HCT116 (cell line): ENCODE measurements around the gene NDUFS7. TPM values are rescaled to one million over a fixed set of nuclear protein-coding genes. Genes with fewer than 3 reads are reported as not detected.

ENCODE experiments used
- ATAC-seq: fragments of 200-7000 bp; cut with Tn5 transposase; 2 replicates; pipeline ENCODE4 v1.9.1; 2020; ENCODE audit warnings: mild to moderate bottlenecking, moderate library complexity
- BruUV-seq: library from RNA; stranded (reverse); fragments of 400-500 nt; replicated peaks from 2 replicates; lab custom pipeline; 2021; lab: Mats Ljungman, UMichigan
- CTCF ChIA-PET: fragments of 300-600 bp; sonication (Branson Sonifier 250); formaldehyde crosslinking; loops from one replicate; lab custom pipeline; 2021; ENCODE audit warnings: antibody characterized with exemption; lab: Charles Lee
- POLR2A ChIA-PET: fragments of 300-600, 350-600 bp; sonication (Branson Sonifier 250); formaldehyde crosslinking; loops from one replicate; lab custom pipeline; 2021; ENCODE audit warnings: antibody characterized with exemption; lab: Charles Lee
- RAD21 ChIA-PET, 2 experiments: fragments of 300-600 bp; sonication (Branson Sonifier 250); formaldehyde crosslinking; loops; one replicate each; lab custom pipeline; 2023; ENCODE audit warnings: low total read pairs in 2 of 2; ENCODE audit not compliant: uncharacterized antibody in 2 of 2, unreplicated experiment in 2 of 2, low non-redundant PET in 1 of 2; lab: Charles Lee
- DNase-seq: peaks from one replicate; pipeline ENCODE4 v3.0.0-alpha.2; 2010; ENCODE audit warnings: low read depth, low spot score
- H2AFZ ChIP-seq: fragments of 200-600 bp; shearing (Covaris generic), sonication (generic); 2 replicates; pipeline ENCODE4 v1.6.1; 2017; ENCODE audit warnings: low read depth, mixed run types, mixed read lengths, antibody characterized with exemption, low read length; ENCODE audit not compliant: poor library complexity, severe bottlenecking
- H3K27ac ChIP-seq: 2 replicates; pipeline ENCODE4 v1.5.1; 2012; ENCODE audit warnings: low read depth, low read length
- H3K27me3 ChIP-seq: fragments of 200-600 bp; sonication (generic); 2 replicates; pipeline ENCODE4 v1.6.1; 2016; ENCODE audit warnings: mixed run types, low read length, mixed read lengths; ENCODE audit not compliant: insufficient read depth
- H3K36me3 ChIP-seq, 2 experiments: fragments of 200-500 bp in 1 of 2; fragments of 200-600 bp in 1 of 2; sonication (Bioruptor generic) in 1 of 2; sonication (generic) in 1 of 2; 2 replicates each; pipeline versions ENCODE4 v1.5.1 to v1.6.1; 2014 to 2016; ENCODE audit warnings: low read length in 2 of 2, inconsistent platforms in 1 of 2, mixed read lengths in 1 of 2, mixed run types in 1 of 2; ENCODE audit not compliant: insufficient read depth in 2 of 2, control insufficient read depth in 1 of 2
- H3K4me1 ChIP-seq, 2 experiments: fragments of 200-600 bp in 1 of 2; sonication (generic) in 1 of 2; 2 replicates each; pipeline versions ENCODE4 v1.5.1 to v1.6.1; 2012 to 2017; ENCODE audit warnings: low read length in 2 of 2, inconsistent platforms in 1 of 2, mild to moderate bottlenecking in 1 of 2, mixed read lengths in 1 of 2, mixed run types in 1 of 2, moderate library complexity in 1 of 2; ENCODE audit not compliant: insufficient read depth in 2 of 2, control insufficient read depth in 1 of 2
- H3K4me2 ChIP-seq: fragments of 200-600 bp; sonication (generic); 2 replicates; pipeline ENCODE4 v1.6.1; 2017; ENCODE audit warnings: mixed run types, low read length, mixed read lengths
- H3K4me3 ChIP-seq, 2 experiments: fragments of 200-600 bp in 1 of 2; sonication (generic) in 1 of 2; replicated peaks in 1 of 2; 2 replicates each; pipeline ENCODE4 v1.5.1; 2011 to 2016; ENCODE audit warnings: low read length in 2 of 2, control low read depth in 1 of 2, low read depth in 1 of 2, mild to moderate bottlenecking in 1 of 2, mixed read lengths in 1 of 2, mixed run types in 1 of 2
- H3K79me2 ChIP-seq: fragments of 200-600 bp; sonication (generic); 2 replicates; pipeline ENCODE4 v1.6.1; 2017; ENCODE audit warnings: mild to moderate bottlenecking, mixed run types, low read length, moderate library complexity, mixed read lengths; ENCODE audit not compliant: insufficient read depth
- H3K9ac ChIP-seq: fragments of 200-600 bp; sonication (generic); 2 replicates; pipeline ENCODE4 v1.6.1; 2016; ENCODE audit warnings: low read length, mixed read lengths
- H3K9me2 ChIP-seq: fragments of 200-600 bp; sonication (generic), shearing (Covaris generic); 2 replicates; pipeline ENCODE4 v1.6.1; 2017; ENCODE audit warnings: mixed run types, mild to moderate bottlenecking, moderate library complexity; ENCODE audit not compliant: insufficient read depth
- H3K9me3 ChIP-seq, 2 experiments: fragments of 200-500 bp in 1 of 2; fragments of 200-600 bp in 1 of 2; sonication (Bioruptor generic) in 1 of 2; sonication (generic) in 1 of 2; 2 replicates each; pipeline ENCODE4 v1.6.1; 2014 to 2017; ENCODE audit warnings: low read length in 2 of 2, mixed read lengths in 2 of 2, inconsistent platforms in 1 of 2, low read depth in 1 of 2, mild to moderate bottlenecking in 1 of 2, mixed run types in 1 of 2, moderate library complexity in 1 of 2; ENCODE audit not compliant: control insufficient read depth in 1 of 2, insufficient read depth in 1 of 2
- H4K20me1 ChIP-seq: fragments of 200-600 bp; sonication (generic), shearing (Covaris generic); 2 replicates; pipeline ENCODE4 v1.6.1; 2017; ENCODE audit warnings: mixed run types, mild to moderate bottlenecking, moderate library complexity; ENCODE audit not compliant: insufficient read depth
- CEBPB ChIP-seq: IDR thresholded peaks from 2 replicates; pipeline ENCODE4 v1.6.1; 2012; ENCODE audit warnings: low read depth
- EGR1 ChIP-seq: IDR thresholded peaks from 2 replicates; pipeline ENCODE4 v1.6.1; 2012; ENCODE audit warnings: low read depth
- ELF1 ChIP-seq: IDR thresholded peaks from 2 replicates; pipeline ENCODE4 v1.6.1; 2012; ENCODE audit warnings: low read depth, borderline replicate concordance
- EZH2phosphoT487 ChIP-seq: fragments of 200-600 bp; IDR thresholded peaks from 2 replicates; pipeline ENCODE4 v1.6.1; 2018; ENCODE audit warnings: antibody characterized with exemption, borderline replicate concordance
- FOSL1 ChIP-seq: IDR thresholded peaks from 2 replicates; pipeline ENCODE4 v1.6.1; 2012; ENCODE audit warnings: low read depth
- JUND ChIP-seq: IDR thresholded peaks from 2 replicates; pipeline ENCODE4 v1.6.1; 2012
- POLR2A ChIP-seq: IDR thresholded peaks from 2 replicates; pipeline ENCODE4 v1.7.0; 2011; ENCODE audit warnings: borderline replicate concordance; ENCODE audit not compliant: insufficient read depth, insufficient read length; ENCODE audit errors: extremely low read depth
- RAD21 ChIP-seq: IDR thresholded peaks from 2 replicates; pipeline ENCODE4 v1.6.1; 2012; ENCODE audit warnings: low read depth, mild to moderate bottlenecking
- REST ChIP-seq: IDR thresholded peaks from 2 replicates; pipeline ENCODE4 v1.6.1; 2012; ENCODE audit warnings: low read depth
- SIN3A ChIP-seq: IDR thresholded peaks from 2 replicates; pipeline ENCODE4 v1.6.1; 2012; ENCODE audit warnings: low read depth
- SP1 ChIP-seq: IDR thresholded peaks from 2 replicates; pipeline ENCODE4 v1.6.1; 2012; ENCODE audit warnings: low read depth
- SRF ChIP-seq: IDR thresholded peaks from 2 replicates; pipeline ENCODE4 v1.6.1; 2012; ENCODE audit warnings: low read depth
- YY1 ChIP-seq: IDR thresholded peaks from 2 replicates; pipeline ENCODE4 v1.6.1; 2011; ENCODE audit warnings: low read length, low read depth, moderate library complexity, mild to moderate bottlenecking; ENCODE audit not compliant: insufficient replicate concordance; ENCODE audit errors: extremely low read depth
- ZFX ChIP-seq: fragments of 450-650 bp; IDR thresholded peaks from 2 replicates; pipeline ENCODE4 v1.6.1; 2017
- ZNF274 ChIP-seq: fragments of 200-500 bp; sonication (Bioruptor generic); IDR thresholded peaks from 2 replicates; pipeline ENCODE4 v1.6.1; 2014; ENCODE audit warnings: mild to moderate bottlenecking, low read depth, low read length, inconsistent platforms
- intact Hi-C: fragments of 100-400 bp; cut with micrococcal nuclease; formaldehyde crosslinking; loops from 2 replicates; pipeline ENCODE4 v1.10.0; 2022
- total RNA-seq: library from RNA; stranded (reverse); gene quantifications from one replicate; pipeline ENCODE4 v1.2.1, GENCODE V29; 2021; ENCODE audit not compliant: unreplicated experiment
- TF ChIP-seq, protein P1 (sequence below), 3 experiments: fragments of 200-600 bp in 1 of 3; sonication (generic) in 1 of 3; IDR thresholded peaks in 2 of 3; conservative IDR thresholded peaks in 1 of 3; 2 replicates each; pipeline ENCODE4 v1.5.1; 2012 to 2017; ENCODE audit warnings: low read depth in 2 of 3, low read length in 2 of 3, antibody characterized with exemption in 1 of 3, borderline replicate concordance in 1 of 3, control low read depth in 1 of 3, mild to moderate bottlenecking in 1 of 3, mixed read lengths in 1 of 3, mixed run types in 1 of 3, moderate library complexity in 1 of 3; ENCODE audit not compliant: insufficient read depth in 1 of 3

NDUFS7 gene
- total RNA-seq, 1 experiment from 2014 or later, result 114 TPM

- no peak overlapping the region for H3K9ac ChIP-seq
- H3K27ac ChIP-seq, result no peak overlapping the region
- no peaks in the 10 kb centered on the region for H3K27me3 ChIP-seq
- ChIA-PET RAD21 (no interaction called here), CTCF (no interaction called here), POLR2A (no interaction called here)
- no TSS peak for BruUV-seq
- ATAC-seq, result no peak
- H3K4me3 ChIP-seq, result no peak overlapping the region
- intact Hi-C loops, result no loop called here
- DNase-seq, result no peak
- TF ChIP-seq ZNF274 (no peak), EZH2phosphoT487 (no peak), YY1 (no peak), JUND (no peak), SP1 (no peak), RAD21 (no peak), EGR1 (no peak), ZFX (no peak), FOSL1 (no peak), CEBPB (no peak)
- no peaks in the 10 kb centered on the region for H3K4me1 ChIP-seq
- H3K79me2 ChIP-seq, result peaks cover 14% of the 10 kb centered on the region; the same call in 1 of the 2 replicates
- peaks cover 24 to 48% of the 10 kb centered on the region in 2 experiments; a peak in 3 of 4 replicates for H3K36me3 ChIP-seq
- H2AFZ ChIP-seq, result no peak overlapping the region
- H4K20me1 ChIP-seq, result no peaks in the 10 kb centered on the region
- H3K9me2 ChIP-seq, result no peaks in the 10 kb centered on the region
- H3K4me2 ChIP-seq, result no peak overlapping the region
- no peaks in the 10 kb centered on the region for H3K9me3 ChIP-seq
Observed at GRCh38 chr19:1366296-1366695, 17.4 kb upstream of the NDUFS7 start.

DNA sequence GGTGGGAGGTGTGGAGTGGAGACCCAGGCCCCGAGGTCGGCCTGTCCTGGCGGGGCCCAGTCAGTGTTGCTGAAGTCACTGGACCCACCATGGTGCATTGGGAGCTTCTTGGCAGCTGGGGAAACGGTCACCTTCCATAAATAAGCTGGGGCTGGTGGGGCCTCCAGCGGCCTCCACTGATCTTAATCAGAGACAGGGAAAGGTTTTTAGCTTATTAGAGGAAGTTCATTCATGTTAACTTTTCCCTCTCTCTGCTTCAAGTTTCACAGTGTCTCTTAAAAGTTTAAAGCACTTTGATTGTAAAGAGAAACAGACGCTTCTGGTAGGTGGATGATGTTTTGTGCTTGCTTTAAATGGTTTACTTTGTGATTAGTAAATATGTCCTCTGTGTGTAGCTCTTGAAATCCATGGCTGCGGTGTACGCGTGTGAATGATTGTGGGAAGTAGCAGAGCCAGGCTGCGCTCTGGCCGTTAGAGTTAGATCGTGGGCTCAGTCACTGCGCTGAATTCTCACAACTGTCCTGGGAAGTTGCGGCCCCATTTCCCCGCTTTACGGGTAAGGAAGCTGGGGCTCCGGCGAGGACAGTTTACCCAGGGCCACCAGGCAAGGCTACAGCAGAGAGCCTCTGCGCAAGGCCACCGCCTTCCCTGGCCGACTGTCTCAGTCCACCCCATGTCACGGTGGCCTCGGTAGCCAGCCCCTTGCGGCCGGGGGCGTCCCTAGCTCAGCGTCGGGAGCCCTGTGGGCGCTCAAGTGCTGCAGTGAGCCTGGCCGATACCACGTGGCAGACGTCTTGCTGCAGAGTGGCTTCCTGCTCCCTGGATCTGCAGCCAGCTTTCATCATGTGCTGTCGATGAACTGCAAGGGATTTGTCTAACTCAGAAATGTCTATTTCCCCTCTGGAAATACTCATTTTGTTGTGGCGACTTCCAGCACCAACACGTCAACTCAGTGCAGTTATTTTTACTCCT is 16.5 kb upstream of the NDUFS7 start:
- ATAC-seq, result no peak
- no TSS peak for BruUV-seq
- POLR2A ChIA-PET, result no interaction called here
- TF ChIP-seq REST (no peak), ELF1 (no peak), POLR2A (no peak), SRF (no peak), EZH2phosphoT487 (no peak), SIN3A (no peak)
- TF ChIP-seq, protein P1, sequence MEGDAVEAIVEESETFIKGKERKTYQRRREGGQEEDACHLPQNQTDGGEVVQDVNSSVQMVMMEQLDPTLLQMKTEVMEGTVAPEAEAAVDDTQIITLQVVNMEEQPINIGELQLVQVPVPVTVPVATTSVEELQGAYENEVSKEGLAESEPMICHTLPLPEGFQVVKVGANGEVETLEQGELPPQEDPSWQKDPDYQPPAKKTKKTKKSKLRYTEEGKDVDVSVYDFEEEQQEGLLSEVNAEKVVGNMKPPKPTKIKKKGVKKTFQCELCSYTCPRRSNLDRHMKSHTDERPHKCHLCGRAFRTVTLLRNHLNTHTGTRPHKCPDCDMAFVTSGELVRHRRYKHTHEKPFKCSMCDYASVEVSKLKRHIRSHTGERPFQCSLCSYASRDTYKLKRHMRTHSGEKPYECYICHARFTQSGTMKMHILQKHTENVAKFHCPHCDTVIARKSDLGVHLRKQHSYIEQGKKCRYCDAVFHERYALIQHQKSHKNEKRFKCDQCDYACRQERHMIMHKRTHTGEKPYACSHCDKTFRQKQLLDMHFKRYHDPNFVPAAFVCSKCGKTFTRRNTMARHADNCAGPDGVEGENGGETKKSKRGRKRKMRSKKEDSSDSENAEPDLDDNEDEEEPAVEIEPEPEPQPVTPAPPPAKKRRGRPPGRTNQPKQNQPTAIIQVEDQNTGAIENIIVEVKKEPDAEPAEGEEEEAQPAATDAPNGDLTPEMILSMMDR (IDR thresholded peaks at IDR 0.05 in 2 of 3, conservative IDR thresholded peaks at IDR 0.05 in 1 of 3; ENCODE audit: borderline replicate concordance in 1 of 3, insufficient read depth in 1 of 3, low read depth in 2 of 3, low read length in 2 of 3), result no peak

More for the DNA sequence above, 16.5 kb upstream of the NDUFS7 start:
- RAD21 ChIA-PET, result no interaction called here
- Histone ChIP-seq H3K36me3 (peaks cover 28 to 45% of the 10 kb centered on the region in 2 experiments; a peak in 3 of 4 replicates), H3K4me2 (no peak overlapping the region), H2AFZ (no peak overlapping the region), H3K9me3 (no peaks in the 10 kb centered on the region), H3K9ac (no peak overlapping the region), H3K79me2 (peaks cover 10% of the 10 kb centered on the region; the same call in 1 of the 2 replicates), H3K4me3 (no peak overlapping the region), H3K27ac (no peak overlapping the region), H3K9me2 (no peaks in the 10 kb centered on the region), H3K4me1 (no peaks in the 10 kb centered on the region), H3K27me3 (no peaks in the 10 kb centered on the region), H4K20me1 (no peaks in the 10 kb centered on the region)
- CTCF ChIA-PET, result no interaction called here
- intact Hi-C loops, result no loop called here
- no peak for DNase-seq
